HTERT RPE-1 (cell line): ENCODE results near the gene EDN2.

Experiments used
- in situ Hi-C: fragments of 300-500 bp; cut with MboI; formaldehyde crosslinking; loops from 4 replicates; pipeline ENCODE4 v1.14.3; 2020; ENCODE audit warnings: low sequenced_read_pairs

The EDN2 gene

DNA sequence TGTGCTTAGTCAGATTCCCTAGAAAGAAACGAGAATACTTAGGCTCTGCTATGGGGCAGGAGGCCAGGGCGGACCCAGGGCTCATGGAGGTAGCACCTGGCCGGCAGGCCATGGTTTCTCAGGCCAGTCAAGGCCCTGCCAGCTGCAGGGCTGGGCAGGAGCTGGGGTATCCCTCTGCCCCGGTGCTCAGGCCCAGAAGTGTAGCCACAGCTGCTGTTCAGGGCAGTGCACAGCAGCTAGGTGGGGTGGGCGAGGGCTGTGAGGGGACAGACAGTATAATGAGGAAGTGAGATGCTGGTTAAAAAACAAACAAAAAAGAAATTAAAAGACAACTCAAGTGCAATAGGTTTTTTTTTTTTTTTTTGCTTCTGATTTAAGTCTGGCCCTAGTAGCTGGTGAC lies 34.0 kb upstream of the EDN2 start:
- in situ Hi-C loops = no loop called here

DNA sequence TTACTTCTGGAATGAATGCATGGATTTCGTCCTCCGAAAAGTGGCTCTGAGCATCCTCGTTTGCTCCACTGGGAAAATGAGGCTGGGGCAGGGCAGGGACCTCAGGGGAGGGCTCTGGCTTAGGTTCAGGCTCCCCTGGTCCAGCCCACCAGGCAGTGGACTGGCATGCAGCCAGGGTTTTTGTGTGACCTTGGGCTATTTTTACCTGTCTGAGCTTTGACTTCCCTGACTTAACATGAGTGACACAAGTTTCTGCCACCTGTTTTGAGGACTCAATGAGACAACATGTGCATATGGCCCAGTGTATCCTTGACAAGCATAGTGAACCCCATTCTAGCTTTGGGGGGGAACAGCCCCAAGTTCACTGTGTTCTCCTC lies 32.6 kb upstream of the EDN2 start:
- in situ Hi-C loops = no loop called here

DNA sequence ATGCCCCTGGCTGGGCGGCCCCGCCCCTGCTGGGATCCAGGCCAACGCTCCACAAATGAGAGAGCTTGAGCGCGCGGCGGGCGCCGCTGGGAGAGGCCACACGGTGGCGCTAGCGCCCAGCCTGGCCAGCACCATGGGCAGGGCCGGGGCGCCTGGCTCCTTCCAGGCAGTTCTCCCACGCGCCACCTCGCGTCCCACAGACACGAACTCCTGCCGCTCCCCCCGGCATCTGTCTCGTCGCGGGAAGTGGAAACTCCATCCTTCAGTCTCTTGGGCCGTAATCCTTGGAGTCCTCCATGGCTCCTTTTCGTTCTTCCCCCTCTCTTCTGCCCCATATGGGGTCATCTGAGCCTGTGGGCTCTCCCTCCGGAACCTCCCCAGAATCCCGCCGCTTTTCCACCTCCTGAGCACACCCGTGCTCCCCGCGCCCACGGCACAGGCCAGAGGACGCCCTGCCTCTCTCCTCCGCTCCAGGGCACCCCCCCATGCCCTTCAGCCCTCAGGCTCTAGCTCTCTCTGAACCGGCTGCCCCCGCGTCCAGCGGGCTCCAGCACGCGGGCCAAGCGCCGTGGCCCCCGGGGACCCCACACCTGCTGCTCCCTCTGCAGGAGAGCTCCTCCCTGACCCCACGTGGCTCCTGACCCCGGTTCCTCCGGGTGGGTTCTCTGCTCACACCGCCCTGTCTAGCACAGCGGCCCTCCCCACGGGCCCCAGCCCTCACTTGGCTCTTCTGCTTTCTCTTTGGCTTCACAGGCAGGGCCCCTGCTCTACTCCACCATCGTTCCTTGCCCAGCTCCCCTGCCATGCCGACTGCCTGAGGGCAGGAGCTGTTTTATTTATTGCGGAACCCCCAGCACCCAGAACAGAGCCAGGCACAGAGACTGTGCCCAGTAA lies 31.9 kb upstream of the EDN2 start:
- in situ Hi-C loops = no loop called here

DNA sequence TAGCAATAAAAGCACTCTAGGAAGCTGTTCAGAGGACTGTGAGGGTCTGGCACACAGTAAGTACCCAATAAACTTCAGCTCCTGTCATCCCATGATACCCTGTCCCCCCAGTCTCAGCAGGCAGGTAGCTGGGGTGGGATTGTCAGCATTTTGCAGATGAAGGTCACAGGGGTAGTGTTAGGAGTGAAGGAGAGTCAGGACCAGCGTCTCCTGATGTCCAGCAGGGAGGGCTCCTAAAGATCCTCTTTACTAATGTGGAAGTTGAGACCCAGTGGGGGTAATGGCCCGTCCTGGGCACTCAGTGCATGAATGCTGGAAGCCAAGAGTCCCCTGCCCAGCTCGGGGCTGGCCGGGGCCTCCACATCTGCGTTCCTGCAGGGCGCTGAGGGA lies 31.3 kb upstream of the EDN2 start:
- in situ Hi-C loops = no loop called here

DNA sequence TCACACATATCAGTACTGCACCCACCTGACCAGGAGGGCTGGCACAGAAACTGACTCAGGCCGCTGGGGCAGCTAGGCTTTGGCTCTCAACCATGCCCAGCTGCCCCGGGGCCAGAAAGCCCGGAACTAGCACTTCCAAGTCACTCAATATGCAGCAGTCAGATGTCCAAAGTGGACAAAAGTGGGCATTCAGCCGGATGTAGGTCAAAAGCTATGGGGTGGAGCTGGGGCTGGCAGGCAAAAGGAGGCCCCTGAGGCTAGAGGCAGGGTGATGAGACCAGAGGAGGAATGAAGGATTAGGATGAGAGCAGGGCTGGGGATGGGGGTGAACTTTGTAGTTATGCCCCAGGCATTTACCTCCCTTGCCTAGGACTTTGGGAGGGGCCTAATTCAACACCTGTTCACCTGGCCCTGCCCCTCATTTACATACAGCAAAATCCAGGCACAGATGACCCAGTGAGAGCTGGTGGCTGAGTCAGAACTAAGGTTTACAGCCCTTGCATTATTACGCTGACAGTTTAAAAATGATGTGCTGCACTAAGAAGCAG lies 30.7 kb upstream of the EDN2 start:
- in situ Hi-C loops = no loop called here

DNA sequence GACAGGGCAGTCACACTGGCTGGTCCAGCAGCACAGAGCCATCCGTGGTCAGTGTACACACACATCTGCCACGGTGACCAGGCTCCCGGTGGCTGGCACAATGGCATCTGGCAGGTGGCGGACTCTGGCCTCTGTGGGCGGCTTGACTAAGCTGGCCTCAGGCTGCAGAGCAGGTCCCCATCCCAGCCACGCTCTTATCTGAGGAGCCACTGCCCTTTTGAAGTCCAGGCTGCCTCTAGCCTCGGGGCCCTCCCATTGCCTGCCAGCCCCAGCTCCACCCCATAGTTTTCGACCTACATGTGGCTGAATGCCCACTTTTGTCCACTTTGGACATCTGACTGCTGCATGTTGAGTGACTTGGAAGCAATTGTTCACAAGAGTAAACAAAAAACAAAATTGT lies 29.9 kb upstream of the EDN2 start:
- in situ Hi-C loops = no loop called here

DNA sequence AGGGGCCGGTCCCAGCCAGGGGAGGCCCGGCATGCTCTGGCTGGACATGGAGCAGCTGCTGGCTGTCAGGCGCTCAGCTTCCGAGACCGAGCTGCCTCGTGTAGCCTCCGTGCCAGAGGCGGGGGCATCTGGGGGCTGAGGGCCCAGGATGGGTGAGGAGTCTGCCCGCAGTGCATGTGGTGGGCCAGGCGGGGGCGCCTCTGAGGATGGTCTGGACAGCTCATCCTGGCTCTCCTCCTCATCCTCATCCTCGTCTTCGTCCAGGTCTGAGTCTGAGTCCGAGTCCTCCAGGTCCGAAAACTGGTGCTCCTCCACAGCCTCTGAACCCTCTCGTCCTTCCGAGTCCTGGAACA lies 28.9 kb upstream of the EDN2 start:
- in situ Hi-C loops = no loop called here

DNA sequence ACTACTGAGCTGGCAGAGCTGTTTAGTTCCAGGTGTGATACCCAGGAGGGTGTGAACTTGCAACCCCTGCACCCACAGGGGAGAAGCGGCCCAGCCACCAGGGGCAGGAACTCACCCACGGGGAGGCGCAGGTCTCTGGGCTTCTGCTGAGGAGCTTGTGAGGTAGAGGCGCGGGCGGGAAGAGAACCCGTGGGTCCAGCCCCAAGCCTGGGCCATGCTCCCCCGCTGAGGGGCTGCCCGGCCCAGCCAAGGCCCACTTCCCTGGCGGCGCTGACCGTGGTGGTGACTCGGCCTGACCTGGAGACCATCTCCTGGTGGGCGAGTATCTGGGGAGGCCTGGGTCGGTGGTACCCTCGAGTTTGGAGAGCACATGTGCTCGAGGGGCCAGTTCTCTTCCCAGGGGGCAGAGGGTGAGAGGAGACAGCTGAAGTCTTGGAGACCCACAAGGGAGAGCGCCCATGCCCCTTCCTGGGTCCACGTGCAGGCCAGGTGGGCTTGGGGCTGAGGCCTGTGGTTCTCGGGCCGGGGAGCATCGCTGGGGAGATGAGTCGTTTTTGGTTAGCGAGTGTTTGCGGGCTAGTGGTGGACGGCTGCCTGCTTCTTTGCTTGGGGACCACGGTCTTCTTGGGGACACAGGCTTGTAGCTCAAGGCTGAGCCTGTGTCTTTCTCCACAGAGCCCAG lies 28.4 kb upstream of the EDN2 start:
- in situ Hi-C loops = no loop called here

GRCh38 chr1:41511239-41511540 lies 26.7 kb upstream of the EDN2 start:
- in situ Hi-C loops = no loop called here

DNA sequence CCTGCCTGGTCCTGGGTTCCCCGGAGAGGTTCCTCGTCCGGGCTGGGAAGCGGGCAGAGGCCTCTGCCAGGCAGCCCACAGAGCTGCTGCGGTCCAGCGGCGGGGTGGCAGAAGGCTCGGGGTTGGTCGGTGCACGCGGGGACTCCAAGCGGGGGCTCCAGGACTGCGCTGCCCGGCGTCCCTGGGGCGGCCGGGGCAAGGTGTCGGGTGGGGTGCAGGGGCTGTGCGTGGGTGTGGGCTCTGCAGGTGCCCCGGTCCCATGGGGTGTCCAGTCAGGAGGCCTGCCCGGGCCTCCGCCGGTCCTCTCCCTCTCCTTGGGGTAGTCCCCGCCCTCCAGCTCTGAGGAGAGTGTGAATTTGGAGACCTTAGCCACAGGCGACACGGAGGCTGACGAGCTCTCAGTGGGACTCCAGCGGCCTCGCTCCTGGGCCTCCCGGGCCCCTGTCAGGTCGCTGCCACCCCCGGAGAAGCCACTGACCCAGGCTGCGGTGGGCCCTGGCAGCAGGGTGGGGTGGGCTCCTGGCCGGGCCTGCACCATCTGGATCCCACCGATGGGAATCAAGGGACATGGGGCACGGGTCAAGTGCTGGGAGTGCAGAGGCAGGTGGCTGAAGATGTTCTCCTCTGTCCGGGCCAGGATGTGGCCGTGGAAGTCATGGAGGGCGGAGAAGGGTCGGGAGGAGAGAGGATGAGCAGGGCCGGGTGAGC lies 26.2 kb upstream of the EDN2 start:
- in situ Hi-C loops = no loop called here

DNA sequence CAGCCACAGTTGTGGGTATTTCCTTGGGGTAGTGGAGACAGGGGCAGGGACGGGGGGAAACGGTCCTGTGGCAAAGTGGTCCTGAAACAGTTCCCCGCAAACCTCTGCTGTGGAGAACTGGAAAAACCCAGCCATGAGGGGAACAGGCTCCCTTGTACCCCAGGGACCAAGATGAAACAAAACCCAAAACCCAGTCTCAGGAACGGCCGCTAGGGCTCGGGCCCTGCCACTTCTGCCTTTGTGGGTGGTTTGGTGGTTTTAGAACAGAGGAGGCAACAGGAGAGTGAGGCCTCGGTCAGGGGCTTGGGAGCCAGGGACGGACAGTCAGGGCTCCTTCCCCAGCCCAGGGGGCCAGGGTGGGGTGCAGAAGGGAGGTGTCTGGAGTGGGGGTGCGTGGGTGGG lies 24.8 kb upstream of the EDN2 start:
- in situ Hi-C loops = no loop called here

- in situ Hi-C loops = no loop called here
Measured at GRCh38 chr1:41508290-41508689, 23.8 kb upstream of the EDN2 start.

DNA sequence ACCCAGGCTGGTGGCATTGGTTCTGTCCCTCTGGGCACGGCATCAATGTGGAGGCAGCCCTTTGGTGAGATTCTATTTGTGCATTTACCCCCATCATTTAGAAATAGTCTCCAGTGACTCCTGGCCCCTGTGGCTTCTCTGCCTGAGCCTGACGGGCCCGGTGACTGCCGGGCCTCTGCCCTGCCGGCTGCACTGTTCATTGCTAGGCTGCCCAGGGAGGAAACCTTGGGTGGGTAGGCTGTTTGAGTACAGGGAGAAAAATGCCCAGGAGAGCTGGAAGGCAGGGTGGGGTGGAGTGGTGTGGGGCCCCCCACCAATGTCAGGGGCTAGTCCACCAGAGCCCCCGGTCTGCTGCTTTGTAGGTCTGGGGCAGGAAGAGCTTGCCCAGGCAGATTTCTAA lies 23.4 kb upstream of the EDN2 start:
- in situ Hi-C loops = no loop called here

DNA sequence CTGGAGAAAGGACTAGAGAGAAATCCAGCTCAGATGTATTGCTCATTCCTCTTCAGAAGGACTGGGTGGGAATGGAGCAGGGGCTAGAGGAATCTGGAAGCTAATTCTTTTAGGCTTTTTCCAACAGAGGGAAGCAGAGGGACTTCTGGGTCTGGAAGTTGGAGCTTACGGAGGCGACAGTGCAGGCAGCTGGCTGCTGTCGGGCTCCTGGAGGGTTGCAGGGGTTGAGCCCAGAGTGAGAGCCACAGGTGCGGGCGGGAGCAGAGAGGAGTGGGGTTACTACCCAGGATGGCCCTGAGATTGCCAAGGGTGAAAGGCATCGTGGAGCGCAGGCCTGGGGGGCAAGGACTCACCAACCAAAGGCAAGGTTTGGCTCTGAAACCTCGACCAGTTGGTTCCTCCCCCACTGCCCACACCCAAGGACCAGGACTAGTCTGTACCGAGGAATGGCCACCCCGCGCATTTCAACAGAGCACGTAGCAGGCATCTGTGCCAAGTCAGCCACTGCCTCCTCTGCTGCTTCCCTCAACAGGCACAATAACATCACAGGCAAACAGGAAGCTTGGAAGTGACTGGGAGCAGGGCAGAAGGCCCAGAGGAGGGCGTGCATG lies 22.7 kb upstream of the EDN2 start:
- in situ Hi-C loops = no loop called here

- in situ Hi-C loops = no loop called here
Measured at GRCh38 chr1:41504114-41505035, 19.9 kb upstream of the EDN2 start.

DNA sequence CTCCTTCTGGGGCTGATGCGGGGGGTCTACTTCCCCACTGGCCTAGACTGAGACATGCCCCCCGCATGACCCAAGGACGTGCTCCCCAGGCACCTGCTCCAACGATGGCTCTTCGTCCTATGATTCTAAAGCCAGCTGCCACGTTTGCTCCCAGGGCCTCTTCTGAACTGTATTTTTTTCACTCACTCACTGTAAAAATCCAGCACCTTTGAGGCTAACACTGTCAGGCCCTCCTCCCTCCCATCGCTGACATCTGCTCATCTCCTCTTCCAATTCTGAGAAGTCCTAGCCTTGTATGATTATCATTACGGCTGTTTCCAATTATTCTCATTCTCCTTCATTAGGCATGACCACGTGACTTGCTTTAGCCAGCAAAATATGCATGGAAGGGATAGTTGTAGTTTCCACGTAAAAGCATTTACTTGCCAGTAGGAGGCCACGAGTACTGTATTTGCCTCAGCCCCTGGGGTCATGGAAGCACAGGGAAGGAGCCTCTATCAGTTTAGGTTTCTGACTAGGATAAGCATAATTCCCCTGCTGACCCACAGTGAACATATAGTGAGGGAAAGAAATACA lies 19.1 kb upstream of the EDN2 start:
- in situ Hi-C loops = no loop called here

- in situ Hi-C loops = no loop called here
Measured at GRCh38 chr1:41502912-41503311, 18.4 kb upstream of the EDN2 start.

DNA sequence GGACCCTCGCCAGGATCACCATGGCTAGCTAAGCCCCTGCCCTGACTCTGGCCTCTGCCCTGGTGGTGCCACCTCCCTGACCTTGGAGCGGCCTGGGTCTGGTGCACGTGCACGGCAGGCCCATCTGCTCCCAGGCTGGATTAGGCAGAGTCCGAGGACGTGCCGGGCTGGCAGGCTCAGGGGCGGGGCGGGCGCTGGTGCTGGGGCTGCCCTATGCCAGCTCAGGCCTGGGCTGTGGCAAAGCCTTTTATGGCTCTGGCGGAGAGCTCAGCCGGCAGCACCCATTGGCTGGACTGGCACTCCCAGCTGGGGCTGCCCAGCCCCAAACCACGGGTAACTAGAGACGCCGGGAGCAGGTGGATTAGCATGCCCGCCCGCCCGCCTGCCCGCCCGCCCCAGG lies 17.1 kb upstream of the EDN2 start:
- in situ Hi-C loops = no loop called here

DNA sequence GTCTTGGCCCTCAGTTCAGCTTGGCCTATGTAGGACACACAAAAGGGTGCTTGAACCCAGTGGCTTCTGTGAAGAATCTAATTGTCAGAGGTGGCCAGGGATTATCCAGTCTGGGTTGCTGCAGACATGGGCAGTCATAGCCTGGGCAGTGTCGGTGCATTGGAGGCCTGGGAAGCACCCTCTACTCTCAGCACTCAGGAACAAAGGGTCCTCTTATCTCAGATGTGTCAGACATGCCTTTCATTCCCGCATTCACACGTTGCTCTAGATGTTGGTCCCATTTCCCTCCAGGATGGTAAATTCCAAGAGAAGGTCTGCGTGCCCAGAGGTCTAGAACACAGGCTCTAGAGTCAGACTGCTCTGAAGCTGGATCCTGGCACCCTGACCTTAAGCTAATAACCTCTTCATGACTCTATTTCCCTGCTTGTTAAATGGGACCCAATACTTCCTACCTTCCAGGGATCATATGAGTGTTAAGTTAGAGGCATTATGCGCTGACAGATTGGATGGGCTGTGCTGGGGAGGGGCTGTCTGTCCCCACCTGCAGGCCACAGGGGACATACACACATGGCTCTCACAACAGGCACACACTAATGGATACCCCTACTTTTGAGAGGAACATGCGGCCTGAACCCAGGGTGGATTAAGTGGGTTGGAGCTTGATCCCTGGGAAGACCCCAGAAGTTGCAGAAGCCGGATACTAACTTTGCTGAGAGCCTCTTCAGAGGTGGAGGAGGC lies 16.5 kb upstream of the EDN2 start:
- in situ Hi-C loops = no loop called here
